GM19238 (cell line): ENCODE measurements around the gene MRTFA.

Experiments
- DNase-seq: peaks from one replicate; pipeline ENCODE4 v3.0.0; 2011; ENCODE audit warnings: low spot score; ENCODE audit not compliant: insufficient read length

The MRTFA gene

DNA sequence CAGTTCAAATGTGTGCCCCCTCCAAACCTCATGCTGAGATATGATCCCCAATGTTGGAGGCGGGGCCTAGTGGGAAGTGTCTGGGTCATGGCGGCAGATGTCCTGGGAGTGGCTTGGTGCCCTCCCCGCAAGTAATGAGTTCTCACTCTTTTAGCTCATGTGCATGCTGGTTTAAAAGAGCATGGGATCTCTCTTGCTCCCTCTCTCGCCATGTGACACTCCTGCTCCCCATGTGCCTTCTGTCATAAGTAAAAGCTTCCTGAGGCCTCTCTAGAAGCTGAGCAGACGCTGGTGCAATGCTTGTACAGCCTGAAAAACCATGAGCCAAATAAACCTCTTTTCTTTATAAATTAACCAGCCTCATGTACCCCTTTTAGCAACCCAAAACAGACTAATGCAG is 167.3 kb downstream of the MRTFA start:
- DNase-seq, result no peak

DNA sequence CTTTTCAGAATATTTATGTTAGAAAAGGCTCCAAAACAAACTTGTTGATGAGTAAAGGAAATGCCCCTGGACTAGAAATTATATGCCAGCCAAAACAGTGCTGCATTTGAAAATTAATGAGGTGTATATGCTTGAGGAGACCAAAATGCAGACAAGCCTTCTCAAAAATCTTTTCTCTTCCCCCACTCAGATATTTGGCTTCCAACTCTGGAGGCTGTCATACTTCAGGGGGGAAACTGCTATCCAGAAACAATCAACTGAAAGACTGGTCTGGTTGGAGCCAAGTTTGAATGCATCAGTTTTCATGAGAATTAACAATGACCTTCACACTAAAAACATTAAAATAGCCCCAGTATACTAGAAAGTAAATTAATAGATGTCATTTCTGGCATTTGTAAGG is 167.9 kb downstream of the MRTFA start:
- DNase-seq, result no peak

DNA sequence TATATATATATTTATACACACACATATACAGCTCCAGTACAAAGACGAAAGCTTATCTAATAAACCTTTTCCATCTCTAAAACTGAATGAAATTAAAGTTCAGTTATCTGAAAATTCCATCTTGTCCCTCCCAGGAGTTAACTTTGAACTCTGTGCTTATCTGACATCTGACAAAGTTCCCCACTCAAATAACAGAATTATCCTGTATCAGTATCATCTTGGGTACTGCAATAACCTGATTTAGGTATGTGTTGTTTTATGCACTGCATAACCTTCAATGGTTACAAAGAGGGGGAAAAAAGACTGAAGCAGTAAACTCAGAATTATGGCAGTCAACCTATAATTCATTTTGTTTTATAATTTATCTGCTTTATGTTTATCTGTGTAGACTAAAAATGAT is 169.5 kb downstream of the MRTFA start:
- no peak for DNase-seq

DNA sequence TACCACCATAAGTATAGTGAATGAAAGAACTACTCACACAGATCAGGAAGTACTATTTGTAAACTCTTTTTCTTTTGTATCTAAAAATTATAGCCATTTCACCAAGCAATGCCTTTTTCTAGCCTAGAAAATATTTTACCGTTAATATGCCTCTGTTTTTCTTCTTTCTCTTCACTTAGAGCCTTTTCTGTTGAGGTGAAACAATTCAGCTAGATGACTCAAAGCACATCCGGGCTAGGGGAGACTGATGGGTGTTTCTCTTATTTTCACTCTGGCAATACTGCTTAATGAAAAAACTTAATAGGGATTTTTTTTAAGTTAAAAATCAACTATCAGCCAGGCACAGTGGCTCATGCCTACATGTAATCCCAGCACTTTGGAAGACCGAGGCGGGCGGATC is 172.8 kb downstream of the MRTFA start:
- DNase-seq, result peak; percentile 28

DNA sequence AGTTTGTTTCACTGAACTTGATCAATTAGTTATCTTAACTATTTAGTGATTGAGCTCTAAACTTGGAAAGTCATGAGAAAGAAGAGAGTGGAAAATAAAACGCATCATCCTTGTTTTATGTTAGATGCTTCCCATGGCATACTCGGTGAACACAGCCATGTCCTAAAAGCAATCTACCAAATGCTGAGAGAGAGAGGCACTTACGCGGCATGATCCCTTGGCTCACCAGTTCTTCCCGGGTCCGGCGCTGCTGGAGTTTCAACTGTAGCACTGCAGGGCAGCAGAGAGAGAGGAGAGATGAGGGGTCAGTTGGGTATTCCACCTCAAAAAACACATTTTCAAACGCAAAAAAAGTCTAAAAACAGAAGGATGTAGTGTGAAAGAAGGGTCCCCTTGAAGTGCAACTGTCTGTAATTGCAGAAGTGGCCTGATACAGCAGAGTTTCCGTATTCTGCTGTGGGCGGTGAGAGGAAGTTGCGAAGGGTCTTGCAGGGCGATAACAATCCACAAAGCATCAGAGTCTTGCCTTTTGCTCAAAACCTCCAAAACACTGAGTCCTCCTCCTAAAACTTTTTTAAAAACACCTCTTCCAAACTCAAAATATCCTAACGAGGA is 173.4 kb downstream of the MRTFA start:
- peak; percentile 32 for DNase-seq

DNA sequence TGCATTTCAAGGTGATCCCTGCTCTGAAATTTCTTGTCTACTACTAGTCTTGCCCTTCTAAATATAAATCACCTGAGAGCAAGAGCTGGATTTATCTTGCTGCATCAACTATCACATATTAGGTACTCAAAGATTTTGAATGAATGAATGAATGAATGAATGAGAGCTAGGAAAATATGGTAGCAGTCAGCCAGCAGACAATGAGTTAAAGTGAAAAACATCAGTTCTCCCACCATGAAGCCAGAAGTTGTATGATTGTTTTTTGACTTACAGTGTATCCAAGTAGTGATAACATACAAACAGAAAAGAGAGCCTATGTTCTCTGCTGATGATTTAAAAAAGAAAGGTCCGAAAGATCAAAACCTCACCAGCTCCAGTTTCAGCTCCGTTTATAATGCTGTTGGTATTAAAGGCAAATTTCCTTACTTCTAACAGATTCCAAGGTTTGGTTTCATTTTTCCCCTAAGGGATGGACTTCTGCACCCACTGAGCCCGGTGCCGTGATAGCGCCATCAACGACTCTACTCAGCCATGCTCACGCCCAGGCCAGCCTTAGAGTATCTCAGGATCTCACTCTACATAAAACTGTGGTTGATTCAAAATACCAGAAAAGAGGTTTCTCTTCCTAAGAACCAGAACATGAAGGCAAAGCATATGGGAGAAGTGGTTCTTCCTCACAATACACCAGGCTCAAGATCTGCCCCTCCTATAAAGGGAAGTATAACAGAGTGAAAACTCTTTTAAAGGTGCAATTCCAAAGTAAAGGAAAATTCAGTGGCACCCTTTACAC is 174.1 kb downstream of the MRTFA start:
- no peak for DNase-seq

DNA sequence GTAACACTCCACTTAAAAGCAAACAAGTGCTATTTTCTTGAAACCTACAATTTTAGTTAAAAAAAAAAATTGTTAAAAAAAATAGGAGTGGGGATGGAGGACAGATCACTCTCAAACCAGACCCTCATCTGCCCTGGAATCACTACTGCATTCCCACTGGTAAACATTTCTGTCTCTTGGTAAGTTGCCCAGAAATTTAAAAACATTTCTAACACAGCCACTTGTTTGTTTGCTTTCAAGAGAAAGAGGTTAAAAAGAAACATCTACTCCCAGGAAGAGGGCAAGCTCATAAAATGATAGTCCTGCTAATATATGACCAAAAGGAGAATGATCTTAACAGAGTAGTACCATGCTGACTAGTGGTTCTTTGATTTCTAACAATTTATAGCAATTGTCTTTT is 182.8 kb downstream of the MRTFA start:
- no peak for DNase-seq

DNA sequence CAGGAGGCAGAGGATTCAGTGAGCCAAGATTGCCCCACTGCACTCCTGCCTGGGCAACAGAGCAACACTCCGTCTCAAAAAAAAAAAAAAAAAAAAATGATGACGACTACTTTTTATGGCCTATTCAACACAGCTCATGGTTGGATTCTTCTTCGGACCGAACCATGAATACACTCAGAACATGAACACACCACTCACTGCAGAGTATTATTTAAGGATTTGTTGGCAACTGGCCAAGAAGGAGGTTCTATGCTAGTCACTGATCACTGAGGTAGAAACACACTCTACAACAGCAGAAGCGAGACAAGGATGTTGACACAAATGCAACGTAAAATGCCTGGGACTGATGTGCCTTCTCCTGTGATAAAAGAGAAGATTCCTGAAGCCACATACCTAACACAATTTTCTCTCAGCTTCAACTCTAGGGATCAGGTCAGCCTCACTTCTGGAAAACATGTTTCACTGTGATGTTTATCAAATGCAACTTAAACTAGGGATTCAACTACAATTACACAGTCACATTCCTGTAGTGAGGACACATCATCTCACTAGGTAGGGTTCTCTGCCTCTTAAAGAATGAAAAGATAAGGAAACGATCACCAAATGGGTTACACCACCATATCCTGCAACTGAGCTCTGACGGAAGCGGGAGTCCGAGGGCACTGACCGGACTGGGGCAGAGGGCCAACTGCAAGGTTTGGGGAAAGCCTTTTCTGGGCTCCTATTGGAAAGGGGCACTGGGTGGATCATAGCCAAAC is 183.6 kb downstream of the MRTFA start:
- no peak for DNase-seq

DNA sequence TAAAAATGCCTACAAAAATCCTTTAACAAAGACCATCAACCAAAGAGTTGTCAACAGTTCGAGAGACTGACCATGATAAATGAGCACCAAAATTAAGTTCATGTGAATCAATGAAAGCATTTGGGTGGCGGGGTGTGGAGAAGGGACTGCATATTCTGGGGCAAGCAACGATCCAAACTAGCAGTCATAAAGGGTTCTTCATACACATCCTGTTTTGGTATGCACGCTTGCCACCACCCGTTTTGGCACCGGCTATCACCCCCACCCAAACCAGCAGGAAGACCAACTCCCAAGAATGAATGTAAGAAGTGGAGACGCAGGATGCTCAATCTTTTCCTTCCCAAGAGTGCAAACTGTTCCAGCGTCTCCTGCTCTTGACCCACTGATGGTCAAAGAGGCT is 185.3 kb downstream of the MRTFA start:
- no peak for DNase-seq

DNA sequence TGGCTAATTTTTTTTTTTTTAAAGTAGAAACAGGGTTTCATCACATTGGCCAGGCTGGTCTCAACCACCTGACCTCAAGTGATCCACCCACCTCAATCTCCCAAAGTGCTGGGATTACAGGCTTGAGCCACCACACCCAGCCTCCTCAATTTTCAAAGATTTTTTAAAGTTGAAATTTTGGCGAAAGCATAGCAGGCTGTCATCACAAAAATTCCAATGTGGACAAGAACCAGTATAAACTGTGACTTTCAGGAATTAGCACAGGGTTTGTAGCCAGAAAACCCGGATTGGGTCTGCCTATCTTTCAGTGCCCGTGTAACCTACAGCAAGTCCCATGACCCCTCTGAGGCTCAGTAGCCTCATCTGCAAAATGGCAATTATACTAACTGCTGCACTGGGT is 185.9 kb downstream of the MRTFA start:
- DNase-seq, result no peak

DNA sequence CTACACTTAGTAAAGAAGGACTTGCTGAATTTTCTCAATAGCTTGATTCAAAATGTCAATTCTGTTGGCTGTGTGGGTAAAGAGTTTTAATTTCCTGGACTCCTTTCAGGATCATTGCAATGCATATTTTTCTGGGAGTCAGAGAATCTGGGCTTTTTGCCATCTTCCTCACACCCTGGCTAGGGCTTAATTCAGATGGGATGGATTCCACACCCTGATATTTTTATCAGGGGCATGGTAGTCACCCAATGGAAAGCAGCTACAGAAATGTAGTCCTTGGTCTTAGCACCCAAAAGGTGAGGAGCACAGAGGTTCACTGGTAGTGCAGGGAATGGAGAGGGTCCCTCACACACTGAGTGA is 186.9 kb downstream of the MRTFA start:
- no peak for DNase-seq

DNA sequence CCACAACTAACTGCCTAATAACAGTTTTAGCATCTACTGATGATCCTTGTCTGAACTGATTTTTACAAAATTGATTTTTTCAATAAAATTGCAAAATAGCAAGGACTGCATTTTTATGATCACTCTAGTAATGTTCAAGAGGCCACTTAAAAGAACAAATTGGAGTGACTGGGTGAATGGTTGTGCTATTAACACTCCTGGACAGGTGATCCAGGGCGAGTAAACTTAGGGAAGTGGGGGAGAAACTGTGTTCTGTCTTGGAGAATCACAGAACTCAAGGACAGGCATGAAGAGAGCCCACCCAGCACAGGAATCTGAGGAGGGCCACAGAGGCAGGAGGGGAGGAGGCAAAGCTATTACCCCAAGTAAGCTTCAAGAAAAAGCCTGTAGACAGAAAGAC is 190.3 kb downstream of the MRTFA start:
- DNase-seq, result no peak

DNA sequence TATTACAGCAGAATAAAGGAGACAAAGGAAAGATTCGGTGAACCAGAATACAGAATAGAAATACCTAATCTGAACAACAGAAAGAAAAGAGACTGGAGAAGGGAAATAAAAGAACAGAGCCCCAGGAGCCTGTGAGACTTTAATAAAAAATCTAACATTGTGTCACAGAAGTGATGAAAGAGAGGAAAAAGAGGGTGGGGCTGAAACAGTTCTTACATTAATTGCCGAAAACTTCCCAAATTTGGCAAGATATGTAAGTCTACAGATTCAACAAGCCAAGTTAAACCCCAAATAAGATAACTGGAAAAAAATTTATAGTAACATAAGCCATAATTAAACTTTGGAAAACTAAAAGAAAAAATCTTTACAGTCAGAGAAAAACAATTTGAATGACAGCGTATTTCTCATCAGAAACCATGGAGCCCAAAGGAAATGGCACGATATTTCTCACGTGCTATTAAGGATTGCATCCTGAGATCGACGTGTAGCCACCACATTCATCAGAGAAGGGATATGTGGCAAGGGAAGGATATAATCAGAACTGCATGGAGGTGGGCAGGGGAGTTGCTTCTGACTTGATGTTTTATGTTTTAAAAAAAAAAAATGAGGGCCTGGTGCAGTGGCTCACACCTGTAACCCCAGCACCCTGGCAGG is 192.2 kb downstream of the MRTFA start:
- no peak for DNase-seq

DNA sequence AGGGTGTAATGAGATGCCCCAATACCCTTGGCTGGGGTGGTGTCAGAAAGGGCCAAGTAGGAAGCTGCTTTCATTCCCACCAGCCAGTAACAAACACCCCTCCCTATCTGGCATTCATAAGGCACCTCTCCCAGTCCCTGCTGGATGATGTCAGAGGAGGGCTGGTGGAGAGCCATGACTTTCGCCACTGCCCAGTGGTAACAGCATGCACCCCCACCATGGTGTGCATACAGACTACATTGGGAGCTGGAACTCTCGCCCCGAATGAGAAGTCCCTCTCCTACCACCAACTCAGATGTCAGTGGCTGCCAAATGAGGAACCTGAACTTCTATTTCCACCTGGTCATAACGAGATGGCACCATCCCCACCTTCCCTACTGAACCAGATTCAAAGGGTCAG is 192.8 kb downstream of the MRTFA start:
- no peak for DNase-seq

DNA sequence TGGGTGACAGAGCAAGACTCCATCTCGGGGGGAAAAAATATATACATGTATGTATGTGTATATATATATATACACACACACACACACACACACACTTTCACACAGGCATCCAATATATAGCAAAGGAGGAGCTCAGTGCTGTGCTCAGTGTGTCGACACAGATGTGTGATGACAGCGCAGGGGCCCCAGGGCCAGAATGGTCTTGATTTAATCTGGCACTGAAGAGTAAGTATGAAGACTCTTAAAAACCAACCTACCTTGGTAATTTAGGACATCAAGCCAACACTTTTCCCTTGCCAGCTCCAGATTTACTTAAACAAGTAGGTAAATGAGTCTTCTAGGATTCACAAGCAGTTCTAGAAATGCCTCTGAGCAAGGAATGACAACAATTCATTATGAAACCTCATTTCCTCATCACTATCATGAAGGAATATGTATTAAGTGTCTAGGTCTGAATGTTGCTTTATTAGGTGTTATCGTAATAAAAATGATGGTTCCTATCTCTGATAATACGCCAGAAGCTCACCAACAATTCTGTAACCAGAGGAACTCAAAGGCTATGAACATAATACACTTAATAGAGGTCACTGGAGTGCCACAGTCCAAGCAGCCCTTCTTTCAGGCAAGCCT is 194.6 kb downstream of the MRTFA start:
- no peak for DNase-seq

DNA sequence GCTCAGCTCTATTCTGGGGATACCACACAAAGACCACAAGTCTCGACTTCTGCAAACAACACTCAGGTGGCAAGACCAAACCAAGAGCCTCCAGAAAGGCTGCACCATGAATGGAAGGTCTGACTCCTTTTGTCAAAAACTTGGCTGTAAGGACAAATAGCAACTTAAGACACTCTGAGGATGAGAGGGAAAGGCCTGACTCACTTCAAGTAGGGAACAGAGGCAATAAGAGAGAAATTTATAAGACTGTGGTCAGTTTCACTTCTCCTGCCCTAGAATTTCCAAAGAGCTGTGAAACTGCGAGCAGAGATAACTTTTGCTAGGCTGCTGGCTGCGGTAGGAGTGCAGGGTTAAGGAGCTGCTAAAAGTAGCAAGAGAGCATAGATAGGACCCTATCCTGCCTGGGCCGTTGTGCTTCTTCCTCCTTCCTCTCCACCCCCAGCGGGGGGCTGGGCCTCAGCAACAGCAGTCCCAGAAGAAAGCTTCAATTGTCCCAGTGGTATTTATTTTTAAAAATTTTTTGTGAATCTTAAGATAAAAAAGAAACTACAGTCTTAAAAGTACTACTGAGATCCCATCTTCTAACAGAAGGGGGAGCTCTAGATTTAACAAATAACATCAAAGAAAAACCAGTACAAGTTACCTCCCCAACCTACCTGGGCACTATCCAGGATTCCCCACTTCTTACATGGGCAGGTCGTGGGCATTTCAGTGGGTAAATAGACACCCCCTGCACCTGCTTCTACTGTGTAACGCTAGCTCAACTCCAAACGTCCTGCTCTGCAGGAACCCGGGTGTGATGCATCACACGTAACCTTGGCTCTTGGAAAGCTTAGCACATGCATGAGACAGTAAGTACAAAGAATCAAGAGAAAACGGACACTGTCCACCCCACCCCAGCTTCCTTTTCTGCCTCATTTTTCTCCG is 199.8 kb downstream of the MRTFA start:
- peak; percentile 34 for DNase-seq

DNA sequence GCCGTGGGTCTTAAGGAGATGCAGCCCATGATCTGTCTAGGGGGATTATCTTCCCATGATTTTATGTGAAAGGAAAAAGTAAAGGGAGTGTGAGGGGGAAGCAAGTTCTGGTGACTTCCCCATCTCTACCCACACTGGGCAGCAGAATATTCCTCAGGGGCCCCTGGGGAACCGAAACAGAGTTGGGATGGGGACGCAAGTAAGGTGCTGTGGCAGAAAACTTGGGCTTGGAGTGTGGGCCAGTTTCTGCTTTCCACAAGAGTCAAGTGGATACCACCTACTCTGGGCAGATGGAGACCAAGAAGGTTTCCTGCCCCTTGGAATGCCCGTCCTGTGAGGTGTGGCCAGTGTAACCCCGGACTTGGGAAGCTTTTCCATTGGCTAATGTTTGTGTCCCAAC is 201.8 kb downstream of the MRTFA start:
- no peak for DNase-seq

DNA sequence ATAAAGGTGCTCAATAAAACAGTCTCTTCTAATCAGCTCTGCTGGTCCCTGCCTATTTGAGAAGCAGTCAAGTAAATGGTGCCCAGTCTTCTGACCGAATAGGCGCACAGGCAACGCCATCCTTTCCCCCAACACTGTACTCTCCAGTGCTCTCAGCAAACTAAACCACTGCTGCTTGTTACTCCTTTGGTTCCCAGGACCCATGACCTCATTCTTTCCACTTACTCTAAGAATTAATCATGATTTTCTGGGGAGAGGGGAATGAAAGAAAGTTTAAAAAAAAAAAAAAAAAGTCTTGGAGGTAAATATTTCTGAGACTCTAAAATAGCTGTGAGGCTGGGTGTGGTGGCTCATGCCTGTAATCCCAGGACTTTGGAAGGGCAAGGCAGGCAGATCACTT is 202.4 kb downstream of the MRTFA start:
- DNase-seq, result no peak

DNA sequence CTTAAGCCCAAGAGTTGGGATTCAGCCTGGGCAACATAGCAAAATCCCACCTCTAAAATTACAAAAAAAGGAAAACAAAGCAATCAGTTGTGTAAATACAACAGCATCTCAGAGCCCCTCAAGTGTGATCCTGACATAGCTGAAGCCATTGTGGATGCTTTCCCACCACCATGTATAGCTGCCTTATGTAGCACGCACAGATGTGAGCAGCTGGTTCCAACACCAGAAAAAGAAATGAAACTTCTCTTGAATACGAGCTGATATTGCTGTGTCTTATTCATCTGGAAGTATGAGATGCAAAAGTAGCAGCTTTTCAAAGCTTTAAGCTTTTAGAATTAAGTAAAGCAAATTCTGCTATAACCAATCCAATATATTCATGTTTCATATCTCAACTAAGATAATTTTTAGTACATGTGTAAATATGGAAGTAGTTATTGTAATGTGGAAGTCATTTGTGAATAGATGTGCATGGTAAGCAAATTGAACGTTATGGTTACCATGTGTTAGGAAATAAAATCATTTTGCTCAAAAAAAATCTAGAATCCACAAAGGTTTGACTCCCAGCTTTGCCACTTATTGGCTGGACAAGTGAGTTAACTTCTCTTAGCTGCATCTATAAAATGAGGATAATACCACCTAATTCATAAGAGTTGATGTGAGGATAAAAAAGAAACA is 203.0 kb downstream of the MRTFA start:
- DNase-seq, result no peak

DNA sequence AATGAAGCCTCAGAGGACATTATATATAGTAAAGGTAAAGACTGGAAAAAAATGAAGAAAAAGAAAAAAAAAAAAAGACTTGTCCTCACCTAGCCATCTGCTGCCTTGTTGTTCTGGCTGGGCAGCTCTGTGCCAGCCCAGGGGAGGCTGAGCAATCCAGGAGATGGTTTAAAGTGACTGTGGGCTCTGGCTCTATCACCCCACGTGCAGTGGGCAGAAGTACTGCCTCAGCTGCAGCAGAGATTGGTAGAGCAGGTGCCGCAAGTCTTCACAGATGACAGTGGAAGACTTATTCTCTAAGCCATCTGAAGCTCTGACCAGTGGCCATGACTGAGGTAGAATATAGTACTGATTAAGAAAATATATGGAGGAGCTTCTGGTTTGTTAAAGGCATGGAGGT is 203.9 kb downstream of the MRTFA start:
- no peak for DNase-seq
